GM18867 (cell line): Measurements from ENCODE around the gene COL4A3.
"Not testable (repeated sequence)": the region's sequence is repeated elsewhere in the genome, so short reads cannot be mapped to it uniquely, and the experiment has no call there.

Experiments used
- ATAC-seq: cut with Tn5 transposase; IDR thresholded peaks from one replicate; pipeline ENCODE4 v1.9.1; 2021; ENCODE audit warnings: mild to moderate bottlenecking, moderate library complexity; ENCODE audit not compliant: unreplicated experiment

The COL4A3 gene

DNA sequence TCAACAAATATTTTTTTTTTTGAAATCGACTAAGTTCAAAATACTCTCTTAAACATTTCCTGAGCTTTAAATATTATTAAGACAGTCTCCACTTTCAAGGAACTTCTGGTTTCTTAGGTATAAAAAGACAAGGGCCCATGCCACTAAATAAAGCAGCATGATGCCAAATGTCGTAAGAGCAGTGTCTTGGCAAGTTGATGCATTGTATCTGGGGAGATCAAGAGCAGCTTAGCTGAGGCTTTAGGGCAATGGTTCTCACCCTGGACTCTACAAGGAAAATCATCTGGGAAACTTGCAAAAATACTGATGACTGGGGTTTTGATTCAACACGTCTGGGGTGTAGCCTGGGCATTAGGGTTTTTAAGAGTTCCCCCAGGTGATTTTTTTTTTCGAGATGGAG, 41.3 kb downstream of the COL4A3 start:
- ATAC-seq = no peak

GRCh38 chr2:227206406-227206805, 42.0 kb downstream of the COL4A3 start:
- no peak for ATAC-seq

GRCh38 chr2:227207573-227207972, 43.1 kb downstream of the COL4A3 start:
- no peak for ATAC-seq

- no peak for ATAC-seq
Measured at GRCh38 chr2:227214622-227215041, 50.2 kb downstream of the COL4A3 start.

- no peak for ATAC-seq
Measured at GRCh38 chr2:227219312-227220105, 55.1 kb downstream of the COL4A3 start.

GRCh38 chr2:227221120-227221519, 56.7 kb downstream of the COL4A3 start:
- no peak for ATAC-seq

- no peak for ATAC-seq
Measured at GRCh38 chr2:227222292-227222691, 57.9 kb downstream of the COL4A3 start.

DNA sequence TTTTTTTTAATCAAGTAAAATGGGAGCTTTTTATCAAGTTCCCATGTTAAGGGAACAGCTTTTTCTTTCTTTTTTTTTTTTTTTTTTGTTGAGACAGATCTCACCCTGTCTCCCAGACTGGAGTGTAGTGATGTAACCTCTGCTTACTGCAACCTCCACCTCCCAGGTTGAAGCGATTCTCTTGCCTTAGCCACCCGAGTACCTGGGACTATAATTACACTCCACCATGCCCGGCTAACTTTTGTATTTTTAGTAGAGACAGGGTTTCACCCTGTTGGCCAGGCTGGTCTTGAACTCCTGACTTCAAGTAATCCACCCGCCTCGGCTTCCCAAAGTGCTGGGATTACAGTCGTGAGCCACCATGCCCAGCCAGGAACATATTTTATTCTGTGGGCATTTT, 61.2 kb downstream of the COL4A3 start:
- not testable (repeated sequence) for ATAC-seq

DNA sequence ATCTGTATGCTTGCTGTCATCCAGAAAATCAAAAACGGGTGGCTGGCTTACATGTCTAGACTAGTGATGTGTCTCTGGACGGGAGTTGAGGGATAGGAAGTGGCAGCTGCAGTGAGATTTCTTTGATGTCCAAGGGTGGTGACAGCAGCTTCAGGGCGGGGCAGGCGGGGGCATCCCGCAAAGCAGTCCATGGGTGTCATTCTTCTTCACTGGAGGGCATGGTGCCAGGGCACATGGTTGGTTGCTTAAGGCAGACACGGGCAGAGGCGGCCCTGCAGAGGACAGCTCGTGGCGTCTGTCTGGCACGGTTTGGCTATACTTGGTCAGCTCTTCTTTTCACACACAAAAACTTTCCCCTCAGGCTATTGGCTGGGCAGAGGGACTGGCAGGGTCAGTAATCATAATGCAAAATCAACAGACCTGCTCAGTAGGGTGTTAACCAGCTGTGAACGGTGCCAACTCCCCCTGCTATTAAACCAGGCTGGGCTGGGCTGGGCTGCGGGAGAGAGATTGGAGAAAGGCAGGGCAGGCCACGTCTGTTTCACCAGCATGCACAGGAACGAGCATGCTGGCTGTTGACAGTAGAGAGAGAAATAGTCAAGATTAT, 63.7 kb downstream of the COL4A3 start:
- no peak for ATAC-seq

GRCh38 chr2:227230151-227230550, 65.7 kb downstream of the COL4A3 start:
- no peak for ATAC-seq

DNA sequence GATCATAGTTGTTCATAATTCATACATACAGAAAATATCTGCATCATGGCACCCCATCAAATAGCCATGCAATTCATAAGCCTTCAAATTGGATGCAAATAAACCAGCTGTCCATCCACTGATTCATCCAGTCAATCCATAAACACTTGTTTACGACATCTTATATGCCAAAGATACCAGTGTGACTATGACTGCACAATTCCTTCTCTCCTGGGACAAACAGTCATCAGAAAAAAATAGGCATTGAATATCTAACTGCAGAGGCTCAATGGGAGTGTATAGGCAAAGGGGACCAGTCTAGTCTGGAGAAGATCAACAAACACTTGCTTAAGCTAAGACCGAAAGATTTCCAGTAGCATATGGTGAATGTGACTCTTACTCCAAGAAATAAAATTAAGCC, 70.0 kb downstream of the COL4A3 start:
- no peak for ATAC-seq

DNA sequence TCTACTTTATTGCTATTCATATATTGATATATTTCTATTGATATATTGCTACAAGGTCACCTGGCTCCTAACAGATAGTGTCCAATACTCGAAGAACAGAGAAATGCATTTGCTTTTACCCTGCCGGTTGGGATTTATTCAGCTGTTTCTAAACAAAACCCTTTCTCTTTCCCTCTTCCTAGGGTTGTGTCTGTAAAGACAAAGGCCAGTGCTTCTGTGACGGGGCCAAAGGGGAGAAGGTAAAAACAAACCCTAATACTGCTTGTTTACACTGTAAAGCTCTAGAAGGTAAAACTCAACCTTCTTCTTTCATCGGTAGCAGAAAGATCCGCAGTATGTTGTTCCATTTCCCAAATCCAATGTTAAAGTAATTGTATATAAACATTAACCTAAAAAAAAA, 73.4 kb downstream of the COL4A3 start:
- no peak for ATAC-seq

- ATAC-seq = peak; percentile 58
Measured at GRCh38 chr2:227238238-227239237, 74.1 kb downstream of the COL4A3 start.

DNA sequence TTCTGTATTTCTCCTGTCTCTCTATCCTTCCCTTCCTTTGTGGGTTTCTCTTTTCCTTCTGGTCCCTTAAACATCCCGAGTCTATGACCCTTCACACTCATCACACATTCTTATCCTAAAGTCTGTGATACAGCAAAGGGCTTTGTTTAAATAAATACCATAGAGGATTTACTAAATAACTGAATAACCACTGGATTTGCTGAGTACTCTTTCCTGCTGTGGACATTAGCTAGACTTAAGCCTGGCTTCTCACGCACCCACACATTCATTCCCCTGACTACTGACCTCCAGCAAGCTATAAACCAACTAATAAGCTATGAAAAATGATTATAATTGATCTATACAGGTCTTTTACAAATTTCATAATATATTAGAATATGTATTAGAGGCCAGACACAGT, 76.6 kb downstream of the COL4A3 start:
- no peak for ATAC-seq

DNA sequence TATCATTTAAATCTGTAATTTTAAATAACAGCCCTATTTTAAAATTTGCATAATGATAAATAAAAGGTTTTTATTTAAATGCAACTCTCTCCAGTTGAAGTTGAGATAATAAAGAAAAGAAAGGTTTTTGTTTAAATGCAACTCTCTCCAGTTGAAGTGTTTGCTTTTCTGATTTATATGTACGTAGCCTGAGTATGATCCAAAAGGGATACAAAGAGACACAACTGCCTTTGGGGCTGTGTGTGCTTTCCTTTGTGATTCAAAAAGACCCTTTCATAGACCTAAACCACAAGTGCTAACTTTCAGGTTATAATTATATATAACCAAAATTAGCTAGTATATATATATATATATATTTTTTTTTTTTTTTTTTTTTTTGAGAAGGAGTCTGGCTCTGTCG, 84.5 kb downstream of the COL4A3 start:
- no peak for ATAC-seq

GRCh38 chr2:227252831-227253230, 88.4 kb downstream of the COL4A3 start:
- no peak for ATAC-seq

GRCh38 chr2:227256605-227257004, 92.2 kb downstream of the COL4A3 start:
- no peak for ATAC-seq

DNA sequence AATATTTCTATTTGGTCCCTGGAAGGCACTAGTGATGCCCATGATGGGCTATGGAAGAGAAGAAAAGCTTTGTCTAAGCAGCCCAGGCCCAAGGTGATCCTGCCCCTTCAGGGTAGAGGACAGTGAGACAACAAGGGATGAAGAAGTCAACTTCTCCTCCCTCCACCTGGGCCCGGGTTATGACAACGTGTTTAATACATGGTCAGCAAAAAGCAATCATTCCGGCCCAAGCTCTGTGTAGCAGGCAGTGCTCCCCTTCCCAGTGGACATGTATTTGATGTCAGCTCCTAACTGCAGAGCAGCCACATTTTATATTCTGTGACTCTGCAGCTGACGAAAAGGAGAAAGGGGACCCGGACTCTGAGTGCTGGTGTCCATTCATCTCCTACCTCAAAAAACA, 93.4 kb downstream of the COL4A3 start:
- ATAC-seq = no peak

DNA sequence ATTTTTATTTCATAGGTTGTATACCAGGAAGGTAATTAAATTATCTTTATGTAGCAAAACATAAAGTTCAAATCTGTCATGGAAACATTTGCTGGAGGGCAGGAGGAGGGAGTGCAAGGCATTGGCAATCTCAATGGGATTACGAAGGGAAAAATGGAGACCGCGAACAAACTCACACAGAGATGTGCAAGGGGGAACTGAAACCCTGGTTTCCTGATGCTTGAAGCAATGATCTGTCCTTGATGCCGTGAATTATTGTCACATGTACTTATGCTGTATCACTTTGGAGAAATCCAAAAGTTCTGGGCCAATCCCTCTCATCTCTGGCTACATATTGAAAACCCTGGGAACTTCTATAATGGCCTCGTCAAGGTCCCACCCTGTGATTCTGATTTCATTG, 95.6 kb downstream of the COL4A3 start:
- ATAC-seq = no peak

DNA sequence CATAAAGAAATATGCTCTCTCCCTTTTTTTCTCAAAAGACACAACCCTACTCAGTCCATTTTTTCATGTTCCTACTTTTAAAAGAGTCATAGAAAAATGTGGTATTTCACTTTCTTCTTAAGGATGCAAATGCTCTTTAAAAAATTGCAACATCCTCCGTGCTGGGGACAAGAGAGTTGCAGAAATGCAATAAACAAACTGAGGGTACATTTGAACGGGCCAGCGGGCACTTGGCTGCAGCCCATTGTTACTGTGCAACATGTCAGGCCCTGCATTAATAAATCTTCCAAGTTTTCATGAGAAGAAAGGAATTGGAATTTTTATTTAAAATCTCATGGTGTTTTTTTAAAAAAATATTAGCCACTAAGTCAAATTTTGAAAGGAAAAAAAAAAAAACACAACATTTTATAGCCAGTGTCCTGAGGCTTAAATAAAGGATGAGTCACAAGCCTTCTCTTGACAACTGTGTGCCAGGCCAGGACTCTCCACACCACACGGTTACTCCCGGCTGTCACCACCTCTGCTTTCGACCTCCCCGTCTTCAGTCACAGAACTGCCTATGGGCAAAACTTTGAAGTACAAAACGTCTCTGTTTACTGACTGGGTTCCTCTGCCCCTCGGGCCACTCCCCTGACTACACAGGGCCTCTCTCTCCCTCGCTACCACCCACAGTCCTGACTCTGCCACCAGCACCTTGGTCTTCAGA, 103.1 kb downstream of the COL4A3 start:
- ATAC-seq = no peak

DNA sequence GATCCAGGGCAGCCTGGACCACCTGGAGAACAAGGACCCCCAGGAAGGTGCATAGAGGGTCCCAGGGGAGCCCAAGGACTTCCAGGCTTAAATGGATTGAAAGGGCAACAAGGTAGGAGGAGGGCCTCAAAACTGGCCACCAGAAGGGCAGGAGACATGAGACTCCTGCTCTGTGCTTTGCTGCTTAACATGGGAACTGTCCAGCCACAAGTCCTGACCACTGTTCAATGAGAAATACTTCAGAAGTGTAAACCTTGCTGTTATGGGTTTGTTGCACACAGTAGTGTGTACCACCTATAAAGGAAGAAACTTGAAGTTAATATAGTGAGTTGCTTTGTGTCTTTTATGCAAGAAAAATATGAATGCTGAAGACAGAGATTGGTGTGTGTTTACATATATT, 116.5 kb downstream of the COL4A3 start:
- ATAC-seq = no peak
